GM18517 (cell line): ENCODE data around the gene COL17A1.

Experiments
- ATAC-seq: cut with Tn5 transposase; IDR thresholded peaks from one replicate; pipeline ENCODE4 v1.9.1; 2021; ENCODE audit warnings: mild to moderate bottlenecking, moderate library complexity; ENCODE audit not compliant: unreplicated experiment

COL17A1 gene

GRCh38 chr10:104034401-104035193 is 51.1 kb downstream of the COL17A1 start:
- ATAC-seq, result no peak

GRCh38 chr10:104033966-104034365 is 51.7 kb downstream of the COL17A1 start:
- ATAC-seq, result no peak

DNA sequence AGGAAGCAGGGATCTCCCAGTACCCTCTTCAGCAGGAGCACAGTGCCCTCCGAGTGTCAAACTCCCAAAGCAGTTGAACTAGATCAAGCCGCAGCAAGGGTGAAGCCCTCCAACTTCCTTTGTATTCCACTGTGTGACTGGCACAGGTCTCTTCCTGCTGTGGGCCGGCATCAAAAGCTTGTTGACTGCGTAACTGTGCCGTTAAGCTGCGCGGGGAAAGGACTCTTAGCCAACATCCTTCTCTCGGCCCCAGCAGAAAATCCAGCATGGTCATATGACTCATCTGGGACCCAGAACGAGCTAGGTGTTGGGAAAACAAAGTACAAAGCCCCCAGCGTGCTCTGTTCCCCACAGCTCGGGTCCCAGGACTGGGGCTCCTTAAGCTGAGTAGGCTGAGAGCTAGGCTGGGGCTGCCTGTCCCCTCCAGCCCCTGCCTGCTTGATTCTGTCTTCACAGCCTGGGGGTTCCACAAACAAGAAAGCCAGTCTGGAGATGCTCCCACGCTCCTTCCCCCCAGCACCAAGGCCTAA is 52.2 kb downstream of the COL17A1 start:
- ATAC-seq, result no peak

GRCh38 chr10:104032144-104032775 is 53.4 kb downstream of the COL17A1 start:
- no peak for ATAC-seq

- ATAC-seq, result no peak
These were observed 54.0 kb downstream of the COL17A1 start for GRCh38 chr10:104031631-104032030.

- no peak for ATAC-seq
These were observed 56.2 kb downstream of the COL17A1 start for GRCh38 chr10:104029521-104029860.

DNA sequence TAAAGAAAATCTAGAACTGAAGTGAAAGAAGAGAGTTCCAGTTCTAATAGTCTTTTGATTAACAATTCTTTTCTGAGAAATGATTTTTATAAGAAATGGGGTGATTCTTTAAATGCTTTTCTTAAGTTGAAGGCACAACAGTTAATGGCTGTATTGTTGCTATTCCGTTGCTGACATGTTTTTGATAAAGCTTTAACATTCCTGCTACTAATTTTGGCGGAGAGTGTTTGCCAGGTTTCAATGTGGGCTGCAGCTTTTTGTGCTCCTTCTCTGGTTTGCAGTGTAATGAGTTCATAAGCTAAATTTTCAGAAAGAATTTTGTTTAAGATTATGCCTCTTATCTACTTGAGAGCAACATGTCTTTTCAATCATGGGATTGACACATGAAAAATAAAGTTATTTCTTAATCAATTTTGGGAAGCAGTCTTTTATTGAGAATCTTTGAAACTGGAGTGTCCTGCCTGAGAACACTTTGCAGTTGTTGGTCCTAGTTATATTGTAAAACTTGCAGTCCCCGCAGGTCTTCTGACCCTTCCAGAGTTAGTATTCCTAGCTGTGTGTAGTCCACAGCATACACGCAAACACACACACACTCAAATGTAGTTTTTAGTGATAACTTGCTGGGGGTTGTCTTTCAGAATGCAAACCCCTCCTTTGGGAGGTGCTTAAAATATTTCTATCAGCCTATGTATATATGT is 56.7 kb downstream of the COL17A1 start:
- ATAC-seq, result no peak

GRCh38 chr10:104028146-104028545 is 57.5 kb downstream of the COL17A1 start:
- ATAC-seq, result no peak

DNA sequence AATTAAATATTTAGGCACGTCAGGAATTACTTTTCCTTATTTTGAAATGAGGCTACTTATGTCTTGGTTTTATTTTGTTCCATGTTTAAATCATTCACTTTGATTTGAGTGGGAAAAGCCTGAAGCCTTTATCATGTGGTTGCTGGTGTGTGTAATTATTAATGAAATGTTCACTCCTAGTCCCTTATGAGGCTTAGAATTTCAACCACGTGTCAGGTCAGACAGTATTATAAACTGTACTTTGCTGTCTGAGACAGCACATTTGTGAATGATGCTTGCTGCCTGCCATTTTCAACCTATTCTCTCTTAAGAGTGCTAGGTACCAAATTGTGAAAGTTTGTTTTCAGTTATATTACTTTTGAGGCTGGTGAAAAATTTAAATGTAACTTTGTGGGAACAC is 58.9 kb downstream of the COL17A1 start:
- no peak for ATAC-seq

- no peak for ATAC-seq
These were observed 60.2 kb downstream of the COL17A1 start for GRCh38 chr10:104025524-104025923.

GRCh38 chr10:104022026-104022425 is 63.7 kb downstream of the COL17A1 start:
- no peak for ATAC-seq

DNA sequence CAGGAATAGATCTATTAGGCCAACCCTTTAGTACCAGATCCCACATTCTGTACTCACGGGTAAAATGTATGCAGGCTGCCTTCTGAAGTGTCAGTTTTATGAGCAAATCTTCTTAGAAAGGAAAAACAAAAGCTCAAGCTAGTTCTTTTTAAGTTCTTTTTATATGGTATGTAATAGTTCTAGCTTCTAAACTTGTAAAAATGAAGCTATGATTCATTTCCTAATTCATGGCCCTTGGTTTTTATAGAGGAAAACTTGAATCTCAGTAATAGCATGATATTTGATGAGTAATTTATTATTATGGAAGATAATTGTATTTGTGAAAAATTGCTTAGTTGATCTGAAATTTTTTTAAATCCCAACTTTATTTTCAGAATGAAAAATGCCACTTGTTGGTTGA is 64.4 kb downstream of the COL17A1 start:
- no peak for ATAC-seq

GRCh38 chr10:104020020-104020419 is 65.7 kb downstream of the COL17A1 start:
- no peak for ATAC-seq

DNA sequence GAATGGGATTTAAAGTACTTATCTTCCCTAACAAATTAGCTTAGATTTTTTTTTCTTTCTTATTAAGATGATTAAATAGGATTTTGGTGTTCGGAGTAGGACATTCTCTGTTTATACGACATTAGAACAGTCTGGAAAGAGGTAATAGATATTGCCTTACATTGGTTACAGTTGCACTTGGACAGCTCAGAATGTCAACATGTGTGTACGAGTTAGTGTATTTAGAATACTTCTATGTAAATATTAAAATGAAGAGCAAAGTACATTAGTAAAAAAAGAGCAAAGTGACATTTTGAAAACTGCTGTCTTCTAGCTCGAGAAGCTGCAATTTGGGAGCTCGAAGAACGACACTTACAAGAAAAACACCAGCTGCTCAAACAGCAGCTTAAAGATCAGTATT is 67.2 kb downstream of the COL17A1 start:
- ATAC-seq, result no peak

GRCh38 chr10:104016661-104017060 is 69.0 kb downstream of the COL17A1 start:
- no peak for ATAC-seq

DNA sequence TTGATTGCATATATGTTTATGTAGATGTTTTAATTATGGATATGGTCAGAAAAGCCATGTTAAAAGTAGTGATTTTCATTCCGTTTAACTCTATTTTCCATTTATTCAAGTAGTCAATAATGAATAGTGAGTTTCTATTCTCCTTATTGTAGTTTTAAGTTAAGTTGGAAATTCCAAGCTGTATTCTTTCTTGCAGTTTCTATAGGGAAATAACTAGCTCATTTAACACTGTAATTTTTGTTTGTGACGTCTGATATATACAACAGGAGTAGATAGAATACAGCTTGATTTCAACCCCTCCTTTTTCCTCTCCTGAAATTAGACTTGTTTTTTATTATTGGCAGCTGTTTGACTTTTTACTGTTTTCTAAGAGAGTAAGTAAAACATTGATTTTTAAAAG is 71.5 kb downstream of the COL17A1 start:
- no peak for ATAC-seq

- no peak for ATAC-seq
These were observed 72.2 kb downstream of the COL17A1 start for GRCh38 chr10:104013489-104013888.

DNA sequence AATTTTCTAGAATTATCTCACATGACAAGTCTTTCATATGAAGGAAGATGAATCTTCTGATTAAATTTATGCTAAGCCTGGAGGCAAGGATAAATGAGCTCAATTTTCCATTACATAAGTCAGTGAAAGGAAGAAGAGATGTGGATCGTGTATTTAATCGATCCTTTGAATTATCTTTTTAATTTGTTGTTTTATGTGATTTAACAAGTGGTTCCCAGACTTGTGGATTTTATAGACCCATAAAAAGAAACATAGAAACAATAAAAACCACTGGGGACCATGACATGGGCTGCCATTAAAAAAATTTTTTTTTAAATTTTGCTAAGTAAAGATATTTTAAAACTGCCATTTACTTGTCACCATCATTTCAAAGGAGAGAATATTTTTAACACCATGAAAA is 73.8 kb downstream of the COL17A1 start:
- ATAC-seq, result no peak

DNA sequence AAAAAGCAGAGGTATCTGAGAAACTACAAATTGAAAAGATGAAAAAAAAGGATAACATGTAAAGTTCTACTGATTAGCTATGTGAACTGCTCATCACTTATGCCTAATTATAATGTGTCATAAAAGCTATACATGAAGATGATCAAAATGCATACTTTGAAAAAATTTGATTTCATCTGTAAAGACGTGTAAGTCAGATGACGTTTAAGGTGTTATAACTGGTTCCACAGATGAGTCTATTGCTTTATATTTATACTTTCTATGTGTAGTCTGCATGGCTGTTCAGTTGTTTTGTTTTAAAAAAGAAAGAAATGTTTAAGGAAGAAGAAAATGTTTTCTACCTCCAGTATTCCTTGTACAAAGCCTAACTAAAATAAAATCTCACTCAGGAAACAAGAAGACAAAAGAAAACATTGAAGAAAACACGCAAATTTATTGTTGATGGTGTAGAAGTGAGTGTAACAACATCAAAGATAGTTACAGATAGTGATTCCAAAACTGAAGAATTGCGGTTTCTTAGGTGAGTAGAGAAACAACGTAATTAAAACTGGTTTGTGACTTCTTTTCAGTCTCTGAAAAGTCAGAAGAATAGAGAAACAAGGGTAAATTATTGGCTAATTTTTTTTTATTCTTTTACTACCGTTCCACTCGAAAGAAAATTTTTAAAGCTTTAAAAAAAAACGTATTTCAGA is 80.4 kb downstream of the COL17A1 start:
- no peak for ATAC-seq

GRCh38 chr10:104002911-104003310 is 82.8 kb downstream of the COL17A1 start:
- ATAC-seq, result no peak

DNA sequence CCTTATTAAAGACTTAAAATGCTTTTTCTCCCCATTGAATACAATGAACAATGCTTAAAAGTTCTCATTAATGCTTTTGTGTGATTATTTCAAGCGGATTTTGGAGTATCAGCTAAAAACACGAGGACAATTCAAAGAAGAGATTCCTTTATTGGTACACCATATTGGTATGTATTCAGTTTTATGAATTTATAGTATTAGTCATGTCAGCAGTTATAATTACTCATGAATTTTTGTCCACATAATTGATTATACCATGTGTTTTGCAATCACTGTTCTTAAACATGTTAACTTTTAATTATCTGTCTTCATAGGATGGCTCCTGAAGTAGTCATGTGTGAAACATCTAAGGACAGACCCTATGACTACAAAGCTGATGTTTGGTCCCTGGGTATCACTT is 86.9 kb downstream of the COL17A1 start:
- no peak for ATAC-seq
